GM12865 (cell line): ENCODE measurements around the gene RSPH9.

Experiments
- DNase-seq: peaks from one replicate; pipeline ENCODE4 v3.0.0; 2010; ENCODE audit warnings: low read depth
- H3K4me3 ChIP-seq: 2 replicates; pipeline ENCODE4 v1.5.1; 2011; ENCODE audit warnings: mild to moderate bottlenecking, low read depth, low read length, control low read depth
- TF ChIP-seq, protein P1 (sequence below): IDR thresholded peaks from 2 replicates; pipeline ENCODE4 v1.5.1; 2011; ENCODE audit warnings: low read length, control low read depth, low read depth, inconsistent platforms; ENCODE audit not compliant: insufficient read depth; ENCODE audit errors: missing control alignments

RSPH9 gene

DNA sequence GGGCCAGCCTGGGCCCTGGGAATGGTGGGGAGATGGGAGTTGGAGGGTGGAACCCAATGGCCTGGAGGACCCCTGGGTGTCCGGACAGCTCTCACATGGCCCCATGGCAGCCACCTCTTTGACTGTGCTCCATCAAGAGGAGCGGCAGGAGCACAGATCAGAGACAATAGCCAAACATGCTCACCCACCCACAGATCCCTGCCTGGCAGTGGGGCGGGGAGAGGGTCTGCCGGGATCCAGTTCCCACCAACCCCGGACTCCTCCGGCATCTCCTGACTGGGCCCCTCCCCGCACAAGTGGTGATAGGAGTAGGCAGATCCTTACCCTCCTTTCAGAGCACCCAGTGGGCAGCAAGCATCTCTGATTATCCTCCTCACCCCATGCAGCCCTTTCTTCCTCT is 74.7 kb downstream of the RSPH9 start:
- H3K4me3 ChIP-seq, result no peak overlapping the region
- no peak for DNase-seq
- TF ChIP-seq, protein P1, sequence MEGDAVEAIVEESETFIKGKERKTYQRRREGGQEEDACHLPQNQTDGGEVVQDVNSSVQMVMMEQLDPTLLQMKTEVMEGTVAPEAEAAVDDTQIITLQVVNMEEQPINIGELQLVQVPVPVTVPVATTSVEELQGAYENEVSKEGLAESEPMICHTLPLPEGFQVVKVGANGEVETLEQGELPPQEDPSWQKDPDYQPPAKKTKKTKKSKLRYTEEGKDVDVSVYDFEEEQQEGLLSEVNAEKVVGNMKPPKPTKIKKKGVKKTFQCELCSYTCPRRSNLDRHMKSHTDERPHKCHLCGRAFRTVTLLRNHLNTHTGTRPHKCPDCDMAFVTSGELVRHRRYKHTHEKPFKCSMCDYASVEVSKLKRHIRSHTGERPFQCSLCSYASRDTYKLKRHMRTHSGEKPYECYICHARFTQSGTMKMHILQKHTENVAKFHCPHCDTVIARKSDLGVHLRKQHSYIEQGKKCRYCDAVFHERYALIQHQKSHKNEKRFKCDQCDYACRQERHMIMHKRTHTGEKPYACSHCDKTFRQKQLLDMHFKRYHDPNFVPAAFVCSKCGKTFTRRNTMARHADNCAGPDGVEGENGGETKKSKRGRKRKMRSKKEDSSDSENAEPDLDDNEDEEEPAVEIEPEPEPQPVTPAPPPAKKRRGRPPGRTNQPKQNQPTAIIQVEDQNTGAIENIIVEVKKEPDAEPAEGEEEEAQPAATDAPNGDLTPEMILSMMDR, result no peak

DNA sequence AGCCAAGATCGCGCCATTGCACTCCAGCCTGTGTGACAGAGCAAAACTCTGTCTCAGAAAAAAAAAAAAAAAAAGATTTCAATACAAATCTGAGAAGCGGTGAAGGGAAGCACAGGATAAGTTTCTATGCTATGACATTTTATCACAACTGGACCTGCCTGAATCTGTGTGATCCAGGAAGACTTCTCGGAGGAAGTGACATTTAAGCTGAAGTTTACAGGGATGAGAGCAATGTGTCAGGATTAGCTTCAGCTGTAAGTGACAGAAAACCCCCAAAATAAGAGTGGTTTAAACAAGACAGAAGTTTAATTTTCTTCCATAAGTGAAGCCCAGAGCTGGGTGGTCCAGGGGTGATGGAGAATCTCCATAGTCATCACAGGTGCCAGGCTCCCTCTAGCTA is 76.2 kb downstream of the RSPH9 start:
- H3K4me3 ChIP-seq, result no peak overlapping the region
- DNase-seq, result no peak
- TF ChIP-seq, protein P1, result no peak
